Spinal cord (tissue), 10 donors: ENCODE data around the gene GAS7. TPM values are rescaled to one million over a fixed set of nuclear protein-coding genes. Genes with fewer than 3 reads are reported as not detected.

Experiments
- DNase-seq, 6 donors: peaks; one replicate each; pipeline versions ENCODE4 v3.0.0 to v3.0.0-alpha.2; 2013 to 2015; ENCODE audit warnings: low spot score in 6 of 6, low read depth in 4 of 6
- H3K27ac ChIP-seq: one replicate; pipeline ENCODE4 v1.5.1; 2013; ENCODE audit warnings: low read depth, low read length, control low read depth
- H3K27me3 ChIP-seq: one replicate; pipeline ENCODE4 v1.6.1; 2013; ENCODE audit warnings: low read length; ENCODE audit not compliant: control insufficient read depth, insufficient read depth
- H3K36me3 ChIP-seq: one replicate; pipeline ENCODE4 v1.6.1; 2013; ENCODE audit warnings: low read length; ENCODE audit not compliant: control insufficient read depth, insufficient read depth
- H3K4me1 ChIP-seq: one replicate; pipeline ENCODE4 v1.6.1; 2013; ENCODE audit warnings: low read length; ENCODE audit not compliant: control insufficient read depth, insufficient read depth
- H3K4me3 ChIP-seq: one replicate; pipeline ENCODE4 v1.5.1; 2013; ENCODE audit warnings: low read depth, low read length, control low read depth
- H3K9me3 ChIP-seq: one replicate; pipeline ENCODE4 v1.6.1; 2013; ENCODE audit warnings: low read length; ENCODE audit not compliant: control insufficient read depth, insufficient read depth
- WGBS: methylation state at CpG from one replicate; pipeline ENCODE4 v1.1.5; 2013; ENCODE audit warnings: missing lambda C conversion rate; ENCODE audit not compliant: insufficient coverage; 5-methylcytosine and 5-hydroxymethylcytosine counted together
- polyA plus RNA-seq, 2 donors: library from polyadenylated mRNA; unstranded; fragments of 120-200 nt; gene quantifications; one replicate each; pipeline ENCODE4 v1.2.1, GENCODE V29; 2013; ENCODE audit not compliant: insufficient read length in 2 of 2
- total RNA-seq, 2 donors: library from RNA; depleted of rRNA in 1 of 2; stranded (reverse); fragments of 120-200 nt in 1 of 2; fragments of >200 nt in 1 of 2; gene quantifications; one replicate each; pipeline versions ENCODE4 v1.2.3 to v1.2.4, GENCODE V29; 2013 to 2014
- donor health status: healthy.

The GAS7 gene
- total and polyA plus RNA-seq, 4 donors: 51.8 to 93.8 (median 79.1) TPM

- H3K4me1 ChIP-seq: peaks cover 10% of the 10 kb centered on the region
- no peaks in the 10 kb centered on the region for H3K9me3 ChIP-seq
- no peaks in the 10 kb centered on the region for H3K27me3 ChIP-seq
- no peak overlapping the region for H3K27ac ChIP-seq
- peaks cover 4% of the 10 kb centered on the region for H3K36me3 ChIP-seq
- no peak overlapping the region for H3K4me3 ChIP-seq
- WGBS: 88% methylated on average over 7 of the region's 7 CpGs
- no peak for DNase-seq
Observed at GRCh38 chr17:9991351-9991750, 207.1 kb downstream of the GAS7 start.

- peak in 4 of 6 donors; percentile 12 to 49 (median 30) for DNase-seq
- 61% methylated on average over 6 of the region's 7 CpGs for WGBS
- no peaks in the 10 kb centered on the region for H3K27me3 ChIP-seq
Observed at GRCh38 chr17:9987779-9988585, 210.4 kb downstream of the GAS7 start.

GRCh38 chr17:9986754-9987382, 211.5 kb downstream of the GAS7 start:
- H3K9me3 ChIP-seq: no peaks in the 10 kb centered on the region
- no peak overlapping the region for H3K27ac ChIP-seq
- H3K4me3 ChIP-seq: no peak overlapping the region
- DNase-seq: no peak
- 67% methylated on average over 4 of the region's 9 CpGs for WGBS
- H3K36me3 ChIP-seq: peaks cover 7% of the 10 kb centered on the region
- no peaks in the 10 kb centered on the region for H3K27me3 ChIP-seq
- H3K4me1 ChIP-seq: peaks cover 10% of the 10 kb centered on the region

More at GRCh38 chr17:9987779-9988585, 210.4 kb downstream of the GAS7 start:
- Histone ChIP-seq H3K27ac (no peak overlapping the region), H3K4me1 (peaks cover 10% of the 10 kb centered on the region), H3K36me3 (peaks cover 7% of the 10 kb centered on the region), H3K9me3 (no peaks in the 10 kb centered on the region), H3K4me3 (no peak overlapping the region)

GRCh38 chr17:9985646-9986045, 212.8 kb downstream of the GAS7 start:
- no peak overlapping the region for H3K4me3 ChIP-seq
- DNase-seq: no peak
- no peak overlapping the region for H3K27ac ChIP-seq
- H3K9me3 ChIP-seq: no peaks in the 10 kb centered on the region
- peaks cover 10% of the 10 kb centered on the region for H3K36me3 ChIP-seq
- H3K4me1 ChIP-seq: peaks cover 10% of the 10 kb centered on the region
- 77% methylated on average over 6 of the region's 8 CpGs for WGBS
- no peaks in the 10 kb centered on the region for H3K27me3 ChIP-seq

GRCh38 chr17:9984768-9985167, 213.6 kb downstream of the GAS7 start:
- Histone ChIP-seq H3K4me1 (peaks cover 10% of the 10 kb centered on the region), H3K27me3 (no peaks in the 10 kb centered on the region), H3K36me3 (peaks cover 10% of the 10 kb centered on the region), H3K27ac (no peak overlapping the region), H3K4me3 (no peak overlapping the region), H3K9me3 (no peaks in the 10 kb centered on the region)
- no peak for DNase-seq
- 90% methylated on average over 9 of the region's 9 CpGs for WGBS

GRCh38 chr17:9982159-9982558, 216.2 kb downstream of the GAS7 start:
- Histone ChIP-seq H3K36me3 (peaks cover 10% of the 10 kb centered on the region), H3K4me3 (no peak overlapping the region), H3K27me3 (no peaks in the 10 kb centered on the region), H3K4me1 (peaks cover 6% of the 10 kb centered on the region), H3K9me3 (no peaks in the 10 kb centered on the region), H3K27ac (no peak overlapping the region)
- DNase-seq: peak in 1 of 6 donors; percentile 46
- 71% methylated on average over 2 of the region's 3 CpGs for WGBS

- Histone ChIP-seq H3K9me3 (no peaks in the 10 kb centered on the region), H3K27me3 (no peaks in the 10 kb centered on the region), H3K4me1 (peaks cover 2% of the 10 kb centered on the region), H3K4me3 (no peak overlapping the region), H3K36me3 (peaks cover 7% of the 10 kb centered on the region), H3K27ac (no peak overlapping the region)
- WGBS: 99% methylated on average over 4 of the region's 4 CpGs
- no peak for DNase-seq
Observed at GRCh38 chr17:9981344-9981915, 217.0 kb downstream of the GAS7 start.

GRCh38 chr17:9979463-9979995, 218.9 kb downstream of the GAS7 start:
- H3K27ac ChIP-seq: no peak overlapping the region
- 94% methylated on average over 8 of the region's 13 CpGs for WGBS
- peaks cover 8% of the 10 kb centered on the region for H3K4me1 ChIP-seq

GRCh38 chr17:9977180-9977575, 221.2 kb downstream of the GAS7 start:
- H3K4me3 ChIP-seq: no peak overlapping the region
- H3K4me1 ChIP-seq: peaks cover 14% of the 10 kb centered on the region
- H3K9me3 ChIP-seq: no peaks in the 10 kb centered on the region
- WGBS: no CpG with 5 or more reads among the region's 3 CpGs
- no peak for DNase-seq
- no peaks in the 10 kb centered on the region for H3K27me3 ChIP-seq
- H3K27ac ChIP-seq: no peak overlapping the region
- peaks cover 3% of the 10 kb centered on the region for H3K36me3 ChIP-seq

More at GRCh38 chr17:9979463-9979995, 218.9 kb downstream of the GAS7 start:
- no peak for DNase-seq
- no peak overlapping the region for H3K4me3 ChIP-seq
- H3K36me3 ChIP-seq: peaks cover 3% of the 10 kb centered on the region
- no peaks in the 10 kb centered on the region for H3K27me3 ChIP-seq
- no peaks in the 10 kb centered on the region for H3K9me3 ChIP-seq
